D721Med (cell line): ENCODE results near the gene FNDC11.

Source experiments
- DNase-seq: peaks from one replicate; pipeline ENCODE4 v3.0.0; 2011; ENCODE audit warnings: low spot score; ENCODE audit not compliant: insufficient read length
- FAIRE-seq: peaks from 2 replicates; lab custom pipeline; 2011; peaks lifted over from hg19 to GRCh38; lab: Jason Lieb, UNC
- TF ChIP-seq, protein P1 (sequence below): IDR thresholded peaks from 2 replicates; pipeline ENCODE4 v1.5.1; 2012; ENCODE audit warnings: mild to moderate bottlenecking, control low read depth; ENCODE audit not compliant: insufficient read depth; ENCODE audit errors: missing control alignments

FNDC11 gene

DNA sequence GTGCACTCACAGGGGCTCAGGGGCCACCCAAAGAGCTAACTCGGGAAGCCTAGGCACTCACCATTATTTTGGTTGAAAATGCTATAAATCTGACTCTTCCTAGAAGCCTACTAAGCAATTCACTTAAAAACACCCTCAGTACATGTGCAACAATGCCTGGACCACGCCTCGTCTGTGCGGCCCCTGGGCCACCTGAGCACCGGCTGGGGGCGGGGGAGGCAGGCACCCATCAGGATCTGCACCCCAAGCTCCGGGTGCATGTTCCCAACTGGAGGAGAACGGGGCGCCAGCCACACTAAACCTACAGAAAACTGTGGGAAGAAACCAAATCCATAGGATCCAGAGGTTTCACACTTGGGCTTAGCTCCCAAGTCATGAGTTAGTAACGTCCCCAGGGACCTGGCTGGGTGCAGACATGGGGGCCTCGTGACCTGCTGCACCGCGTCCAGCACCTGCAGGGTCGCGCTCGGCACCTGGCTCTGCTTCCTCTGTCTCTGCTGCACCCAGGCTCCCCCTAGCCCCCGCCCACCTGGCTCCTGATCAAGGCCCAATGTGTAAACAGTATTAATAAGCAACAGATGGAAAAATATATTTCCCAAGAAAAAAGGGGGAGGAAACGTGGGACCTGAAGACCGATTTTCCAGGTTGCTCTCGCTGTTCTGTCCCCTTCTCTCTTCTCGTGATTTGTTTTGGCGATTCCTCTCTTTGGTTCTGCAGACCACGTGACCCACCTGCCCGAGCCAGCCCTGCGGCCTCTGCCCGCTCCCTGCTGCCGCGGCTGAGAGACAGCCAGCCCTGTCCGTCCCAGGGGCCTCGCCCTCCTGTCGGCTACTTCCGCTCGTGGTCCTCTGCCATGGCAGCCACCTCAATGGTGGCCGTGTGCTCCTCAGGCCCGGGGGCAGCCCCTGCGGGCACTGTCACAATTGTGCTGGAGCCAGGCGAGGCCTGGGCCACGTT, 35.6 kb downstream of the FNDC11 start:
- no peak for DNase-seq
- TF ChIP-seq, protein P1, sequence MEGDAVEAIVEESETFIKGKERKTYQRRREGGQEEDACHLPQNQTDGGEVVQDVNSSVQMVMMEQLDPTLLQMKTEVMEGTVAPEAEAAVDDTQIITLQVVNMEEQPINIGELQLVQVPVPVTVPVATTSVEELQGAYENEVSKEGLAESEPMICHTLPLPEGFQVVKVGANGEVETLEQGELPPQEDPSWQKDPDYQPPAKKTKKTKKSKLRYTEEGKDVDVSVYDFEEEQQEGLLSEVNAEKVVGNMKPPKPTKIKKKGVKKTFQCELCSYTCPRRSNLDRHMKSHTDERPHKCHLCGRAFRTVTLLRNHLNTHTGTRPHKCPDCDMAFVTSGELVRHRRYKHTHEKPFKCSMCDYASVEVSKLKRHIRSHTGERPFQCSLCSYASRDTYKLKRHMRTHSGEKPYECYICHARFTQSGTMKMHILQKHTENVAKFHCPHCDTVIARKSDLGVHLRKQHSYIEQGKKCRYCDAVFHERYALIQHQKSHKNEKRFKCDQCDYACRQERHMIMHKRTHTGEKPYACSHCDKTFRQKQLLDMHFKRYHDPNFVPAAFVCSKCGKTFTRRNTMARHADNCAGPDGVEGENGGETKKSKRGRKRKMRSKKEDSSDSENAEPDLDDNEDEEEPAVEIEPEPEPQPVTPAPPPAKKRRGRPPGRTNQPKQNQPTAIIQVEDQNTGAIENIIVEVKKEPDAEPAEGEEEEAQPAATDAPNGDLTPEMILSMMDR: no peak
- no peak for FAIRE-seq

- TF ChIP-seq, protein P1: no peak
- FAIRE-seq: no peak
- DNase-seq: no peak
These were observed 36.5 kb downstream of the FNDC11 start for GRCh38 chr20:63590218-63591146.

DNA sequence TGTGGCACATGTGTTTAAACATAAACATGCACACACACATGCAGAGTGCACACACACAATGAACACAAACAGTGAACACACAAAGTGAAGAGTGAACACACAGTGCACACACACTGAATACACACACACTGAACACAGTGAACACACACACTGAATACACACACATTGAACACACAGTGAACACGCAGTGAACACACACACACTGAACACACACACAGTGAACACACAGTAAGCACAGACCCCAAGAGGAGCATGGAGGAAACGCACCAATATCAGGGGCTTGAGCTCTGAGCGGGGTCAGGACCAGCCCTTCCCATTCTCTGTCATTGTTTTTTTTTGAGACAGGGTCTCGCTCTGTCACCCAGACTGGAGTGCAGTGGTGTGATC, 37.2 kb downstream of the FNDC11 start:
- TF ChIP-seq, protein P1: no peak
- FAIRE-seq (no peak), DNase-seq (no peak)

DNA sequence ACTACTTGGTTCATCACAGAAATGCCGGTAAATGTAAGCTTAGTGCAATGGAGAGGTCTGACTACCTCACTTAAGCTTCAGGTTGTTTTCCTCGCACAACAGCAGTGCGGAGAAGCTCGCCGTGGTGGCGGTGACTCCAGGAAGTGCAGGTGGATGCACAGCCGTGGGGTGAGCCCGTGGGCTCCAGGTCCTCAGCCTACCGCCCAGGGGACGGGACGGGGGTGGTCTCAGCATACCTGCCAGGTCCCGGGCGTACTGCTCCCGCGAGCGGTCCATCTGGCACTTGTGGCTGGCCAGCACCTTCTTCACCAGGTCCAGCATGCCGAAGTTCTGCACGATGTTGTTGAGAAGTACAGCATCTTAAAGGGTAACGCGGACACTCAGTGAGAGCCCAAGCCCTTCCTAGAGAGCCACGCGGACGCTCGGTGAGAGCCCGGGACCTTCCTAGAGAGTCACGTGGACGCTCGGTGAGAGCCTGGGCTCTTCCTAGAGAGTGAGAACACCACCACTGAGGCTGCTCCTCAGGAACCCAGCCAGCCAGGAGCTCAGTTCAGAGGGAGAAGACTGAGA, 37.9 kb downstream of the FNDC11 start:
- FAIRE-seq: no peak
- TF ChIP-seq, protein P1: no peak
- no peak for DNase-seq

- no peak for DNase-seq
- TF ChIP-seq, protein P1: no peak
- no peak for FAIRE-seq
These were observed 38.7 kb downstream of the FNDC11 start for GRCh38 chr20:63592661-63593060.

- FAIRE-seq (no peak), DNase-seq (no peak)
- TF ChIP-seq, protein P1: no peak
These were observed 40.1 kb downstream of the FNDC11 start for GRCh38 chr20:63594043-63594561.
